EL (cell line): ENCODE measurements around the gene CEP43.

Source experiments
- DNase-seq: peaks from one replicate; pipeline ENCODE4 v3.0.0-alpha.2; 2016

Gene CEP43

DNA sequence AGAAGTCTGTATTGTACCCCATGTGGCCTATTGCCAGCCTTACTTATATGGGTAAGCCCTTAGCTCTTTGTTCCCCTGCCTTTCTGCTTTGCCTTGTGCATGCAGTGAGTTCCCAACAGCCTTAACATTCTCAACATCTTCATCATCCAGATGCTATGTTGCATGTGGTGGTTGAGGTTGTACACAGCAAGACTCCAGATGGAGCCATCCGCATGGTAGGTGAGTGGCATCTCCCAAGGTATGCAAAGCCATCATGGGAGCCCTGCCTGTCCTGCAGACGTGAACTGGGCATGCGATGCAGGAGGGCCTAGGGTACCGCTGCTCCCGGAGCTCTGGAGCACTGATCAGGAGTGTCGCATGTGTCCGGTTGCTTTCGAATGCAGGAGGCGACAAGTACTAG lies 16.1 kb downstream of the CEP43 start:
- DNase-seq, result no peak

DNA sequence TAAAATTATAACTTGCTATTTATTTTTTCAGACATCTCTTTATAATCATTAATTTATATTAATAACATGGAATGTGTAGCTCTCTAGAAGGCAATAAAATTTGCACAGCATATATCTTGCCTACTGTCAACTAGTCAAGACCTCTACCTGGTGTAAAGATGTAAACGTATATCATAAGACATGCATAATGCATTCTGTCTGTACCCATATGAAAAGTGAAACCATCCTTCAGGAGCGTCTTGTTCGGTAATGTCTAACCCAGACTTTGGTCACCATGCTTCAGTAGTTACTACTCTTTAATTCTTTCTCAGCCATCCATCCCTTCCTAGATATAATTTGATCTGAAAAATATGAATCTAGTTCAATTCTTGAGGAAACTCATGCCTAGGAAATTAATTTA lies 21.0 kb downstream of the CEP43 start:
- no peak for DNase-seq

GRCh38 chr6:167027308-167027707 lies 28.1 kb downstream of the CEP43 start:
- DNase-seq, result no peak

DNA sequence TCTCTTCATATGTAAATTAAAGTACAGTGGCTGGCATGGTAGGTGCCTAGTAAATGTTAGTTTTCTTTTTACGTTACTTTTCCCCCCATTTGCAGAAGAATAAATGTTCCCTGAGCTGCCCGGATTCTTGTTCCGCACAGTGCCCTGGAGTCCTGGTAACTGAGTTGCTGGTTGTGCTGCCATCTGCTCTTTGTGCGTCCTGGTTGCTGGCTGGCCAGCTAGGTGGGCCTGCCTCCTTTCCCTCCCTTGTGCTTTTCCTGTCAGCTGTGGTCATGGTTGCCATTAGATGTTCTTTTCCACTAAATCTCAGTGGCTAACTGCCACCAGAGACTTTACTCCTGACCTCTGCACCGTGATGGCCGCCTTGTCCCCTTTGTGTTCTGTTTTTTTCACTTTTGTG lies 28.6 kb downstream of the CEP43 start:
- DNase-seq, result no peak

DNA sequence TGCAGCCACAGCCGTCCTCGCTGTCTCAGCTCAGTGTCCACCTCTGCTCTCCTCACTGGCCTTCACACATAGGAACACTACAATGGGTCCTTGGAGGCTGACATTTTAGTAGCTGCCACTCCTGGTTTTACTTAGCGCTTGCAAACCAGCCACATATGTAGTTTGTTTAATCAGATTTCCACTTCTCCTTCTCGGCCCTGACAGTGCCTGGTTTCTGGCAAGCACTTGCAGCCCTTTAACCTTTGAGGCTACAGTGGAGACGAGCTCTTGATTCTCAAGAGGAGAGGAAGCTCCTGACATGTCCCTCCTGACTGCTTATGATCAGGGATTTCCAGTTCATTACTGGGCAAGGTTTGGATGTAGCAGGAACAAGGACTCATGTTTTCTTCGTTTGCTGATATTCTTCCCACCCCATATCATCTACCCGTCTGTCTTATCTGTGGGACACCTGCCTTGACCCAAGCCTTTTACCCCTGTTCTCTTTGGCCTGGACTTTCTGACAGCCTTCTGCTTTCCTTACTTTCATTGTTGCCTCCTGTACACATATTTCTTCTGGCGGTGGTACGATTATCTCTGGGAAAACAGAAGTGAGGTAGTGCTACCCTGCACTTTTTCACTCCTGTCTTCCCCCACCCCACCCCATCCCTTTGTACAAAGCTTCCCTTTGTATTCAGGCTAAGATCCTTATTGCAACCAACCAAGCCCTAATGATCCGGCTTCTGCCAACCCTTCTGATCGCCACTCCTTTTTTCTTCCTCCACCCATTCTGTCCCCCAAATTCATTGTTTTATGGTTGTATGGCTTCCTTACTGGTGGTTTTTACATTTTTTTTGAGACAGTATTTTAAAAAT lies 31.2 kb downstream of the CEP43 start:
- no peak for DNase-seq

DNA sequence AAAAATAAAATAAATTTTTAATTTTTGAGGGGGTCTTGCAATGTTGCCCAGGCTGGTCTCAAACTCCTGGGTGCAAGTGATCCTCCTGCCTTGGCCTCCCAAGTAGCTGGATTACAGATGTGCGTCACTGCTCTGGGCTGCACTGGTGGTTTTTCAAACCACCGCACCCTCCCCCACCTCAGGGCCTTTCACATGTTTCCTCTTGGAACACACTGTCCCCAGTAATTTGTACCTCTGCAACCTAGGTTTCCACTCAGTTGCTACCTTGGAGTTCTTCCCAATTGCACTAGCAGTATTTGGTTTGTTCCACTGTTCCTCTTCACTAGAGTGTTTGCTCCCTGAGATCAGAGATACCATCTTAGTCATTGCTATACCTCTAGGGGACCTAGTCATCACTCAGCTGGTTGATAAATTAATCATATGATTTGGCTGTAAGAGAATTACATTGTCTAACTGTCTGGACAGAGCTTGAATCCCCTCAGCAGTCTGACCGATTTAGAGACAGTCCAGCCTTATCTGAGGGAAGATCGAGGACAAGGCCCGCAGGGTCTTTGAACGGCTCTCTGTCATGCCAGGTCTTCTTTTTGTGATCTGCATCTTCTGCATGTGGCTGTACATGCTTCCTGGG lies 32.0 kb downstream of the CEP43 start:
- DNase-seq, result peak; percentile 26

- DNase-seq, result no peak
Measured at GRCh38 chr6:167034056-167034455, 34.9 kb downstream of the CEP43 start.

DNA sequence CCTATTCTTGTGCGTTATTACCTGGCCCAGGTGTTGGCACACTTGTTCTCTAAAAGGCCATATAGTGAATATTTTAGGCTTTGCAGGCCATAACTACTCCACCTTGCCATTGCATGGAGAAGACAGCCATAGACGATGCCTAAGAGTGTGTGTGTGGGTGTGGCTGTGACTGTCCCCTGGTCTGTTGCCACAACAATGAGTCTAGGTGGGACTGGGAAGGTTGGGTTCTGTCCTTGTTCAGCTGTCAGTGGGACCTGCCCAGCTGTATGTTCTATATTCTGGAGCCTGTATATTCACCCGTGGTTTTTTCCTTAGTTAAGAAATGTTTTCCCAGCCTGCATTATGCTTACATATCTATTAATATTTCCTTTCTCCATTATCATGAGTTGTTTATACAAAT lies 38.6 kb downstream of the CEP43 start:
- DNase-seq, result no peak

GRCh38 chr6:167044696-167045095 lies 45.5 kb downstream of the CEP43 start:
- DNase-seq, result peak; percentile 79

DNA sequence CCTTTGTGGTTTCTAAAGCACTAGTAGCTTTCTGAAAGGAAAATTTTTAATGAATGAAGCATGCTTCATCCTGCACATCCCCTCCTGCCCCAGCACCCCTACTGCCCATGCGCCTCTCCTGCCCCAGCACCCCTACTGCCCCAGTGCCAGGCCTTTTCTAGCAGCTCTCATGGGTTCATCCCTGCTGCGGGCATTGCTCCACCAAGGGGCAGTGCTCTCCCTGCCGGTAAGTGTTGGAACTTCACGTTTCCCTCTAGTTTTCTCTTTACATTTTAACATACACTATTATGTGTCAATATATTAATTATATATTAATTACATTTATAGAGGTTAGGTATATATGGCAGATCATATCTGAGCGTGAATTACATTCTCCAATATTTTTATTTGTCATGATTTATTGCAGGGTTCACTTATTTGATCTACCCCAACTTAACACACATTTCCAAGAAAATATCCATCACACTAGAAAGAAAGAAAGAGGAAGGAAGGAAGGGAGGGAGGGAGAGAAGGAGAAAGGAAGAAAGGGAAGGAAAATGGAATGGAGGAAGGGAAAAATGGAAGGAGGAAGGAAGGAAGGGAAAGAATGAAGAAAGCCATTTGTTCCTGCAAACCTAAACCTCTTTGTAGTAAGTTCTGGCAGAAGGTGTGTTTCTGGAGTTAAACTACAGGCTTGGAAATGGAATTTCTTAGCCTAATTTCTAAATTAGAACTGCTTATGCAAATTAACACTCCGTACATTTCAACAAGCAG lies 46.8 kb downstream of the CEP43 start:
- DNase-seq, result no peak

GRCh38 chr6:167046861-167047495 lies 47.8 kb downstream of the CEP43 start:
- no peak for DNase-seq

DNA sequence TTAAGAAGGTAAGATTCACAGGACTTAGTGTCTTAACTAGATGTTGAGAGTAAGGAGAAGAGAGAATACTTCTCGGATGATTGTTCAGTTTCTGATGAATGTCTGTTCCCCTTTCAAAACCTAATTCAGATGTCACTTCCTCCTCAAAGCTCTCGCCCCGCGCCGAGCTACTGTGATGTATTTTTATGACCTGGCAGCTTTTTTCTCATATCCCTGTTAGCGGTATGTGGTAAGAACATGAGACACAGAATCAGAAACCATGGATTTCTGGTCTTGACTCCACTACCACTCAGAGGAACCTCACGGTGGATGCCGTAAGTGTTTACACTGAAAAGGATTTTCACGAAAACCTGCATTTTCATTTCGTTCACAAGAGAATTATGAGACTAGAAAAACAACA lies 48.4 kb downstream of the CEP43 start:
- DNase-seq, result no peak
